Measurements from ENCODE around the gene WDR45B. TPM values are rescaled to one million over a fixed set of nuclear protein-coding genes. Genes with fewer than 3 reads are reported as not detected.

Gene WDR45B
- total and polyA plus RNA-seq, 2 donors (not counting 3 experiments of a cell fraction or from before 2014, with no cell fraction given) = 62.0 to 76.7 TPM

GRCh38 chr17:82647593-82648164, 565 bp downstream of the WDR45B start:
- H2AFZ ChIP-seq (ENCODE audit: low read depth, low read length) = no peak overlapping the region
- no peak for FAIRE-seq
- H4K20me1 ChIP-seq (replicated peaks; ENCODE audit: control insufficient read depth, extremely low read depth, insufficient read depth, low read length) = peaks cover 2% of the 10 kb centered on the region
- peak overlapping the region; percentile 71 for H3K27ac ChIP-seq (ENCODE audit: insufficient read depth, low read depth, low read length)
- DNase-seq (ENCODE audit: low read depth, low spot score) = peak; percentile 20
- intact Hi-C loops (cut with micrococcal nuclease) (no loop called here), dilution Hi-C loops (cut with MboI; ENCODE audit: extremely low pct_ligation_motif_present, low sequenced_read_pairs) (no loop called here)
- peak overlapping the region; percentile 92 for H3K9ac ChIP-seq (replicated peaks; ENCODE audit: extremely low read depth, insufficient read depth, low read length)
- TSS peak; percentile 23 for BruUV-seq (replicated peaks)
- TF ChIP-seq CTCF (IDR thresholded peaks at IDR 0.05; ENCODE audit: extremely low read depth in 1 of 2, insufficient read depth in 1 of 2, low read depth in 1 of 2, low read length in 2 of 2) (peak in 1 of 2 donors; percentile 31), EZH2 (IDR thresholded peaks at IDR 0.05; ENCODE audit: borderline replicate concordance, low read depth, low read length, severe bottlenecking) (no peak)
- POLR2A ChIA-PET = no interaction called here
- H3K36me3 ChIP-seq (ENCODE audit: control insufficient read depth in 2 of 2, extremely low read depth in 1 of 2, insufficient read depth in 2 of 2, low read length in 2 of 2) = peaks cover under 1 to 13% of the 10 kb centered on the region in 2 experiments
- H3K4me3 ChIP-seq (replicated peaks in 1 of 3; ENCODE audit: insufficient read depth in 1 of 3, low read depth in 1 of 3, low read length in 3 of 3) = peak overlapping the region; percentile 14 to 100 (median 49)
- CTCF ChIA-PET = no interaction called here
- H3K4me1 ChIP-seq (ENCODE audit: control insufficient read depth, extremely low read depth, insufficient read depth, low read length) = peaks cover 6% of the 10 kb centered on the region
- no peaks in the 10 kb centered on the region for H3K9me1 ChIP-seq (replicated peaks; ENCODE audit: control insufficient read depth, extremely low read depth, insufficient read depth, low read length)
- H3K4me2 ChIP-seq (ENCODE audit: insufficient read depth, low read length) = peak overlapping the region; percentile 33
- no peaks in the 10 kb centered on the region for H3K9me3 ChIP-seq (replicated peaks; ENCODE audit: control insufficient read depth, insufficient read depth, low read length)
- peaks cover 48% of the 10 kb centered on the region for H3K79me2 ChIP-seq (ENCODE audit: control insufficient read depth, insufficient read depth, low read length)
- no peaks in the 10 kb centered on the region for H3K27me3 ChIP-seq (ENCODE audit: control insufficient read depth in 2 of 2, insufficient read depth in 2 of 2, low read length in 2 of 2)

- DNase-seq (ENCODE audit: low read depth, low spot score) (no peak), FAIRE-seq (no peak)
- TF ChIP-seq FOS (IDR thresholded peaks at IDR 0.05; ENCODE audit: borderline replicate concordance, insufficient read depth, low read length) = no peak
- no peak for TF ChIP-seq POLR2A (IDR thresholded peaks at IDR 0.05; ENCODE audit: low read depth, low read length)
- TF ChIP-seq CTCF (IDR thresholded peaks at IDR 0.05; ENCODE audit: extremely low read depth in 1 of 2, insufficient read depth in 1 of 2, low read depth in 1 of 2, low read length in 2 of 2) = no peak
- no peak for TF ChIP-seq POLR2AphosphoS5 (IDR thresholded peaks at IDR 0.05; ENCODE audit: insufficient read depth, low read depth, low read length)
- no peak for TF ChIP-seq MAX (IDR thresholded peaks at IDR 0.05; ENCODE audit: insufficient read depth, insufficient read length)
- no peak for TF ChIP-seq JUN (IDR thresholded peaks at IDR 0.05; ENCODE audit: borderline replicate concordance, insufficient read depth, insufficient read length, low read depth)
- no peak for TF ChIP-seq MYC (IDR thresholded peaks at IDR 0.05; ENCODE audit: low read depth, low read length)
- no peak for TF ChIP-seq EZH2 (IDR thresholded peaks at IDR 0.05; ENCODE audit: borderline replicate concordance, low read depth, low read length, severe bottlenecking)
- TF ChIP-seq GATA2 (IDR thresholded peaks at IDR 0.05; ENCODE audit: insufficient read depth, insufficient read length, low read depth, low read length) = no peak
- POLR2A ChIA-PET = no interaction called here
- H3K9me3 ChIP-seq (replicated peaks; ENCODE audit: control insufficient read depth, insufficient read depth, low read length) = no peaks in the 10 kb centered on the region
- intact Hi-C loops (cut with micrococcal nuclease) = no loop called here
- peaks cover 6% of the 10 kb centered on the region for H3K4me1 ChIP-seq (ENCODE audit: control insufficient read depth, extremely low read depth, insufficient read depth, low read length)
- H3K36me3 ChIP-seq (ENCODE audit: control insufficient read depth in 2 of 2, extremely low read depth in 1 of 2, insufficient read depth in 2 of 2, low read length in 2 of 2) = peaks cover 8 to 24% of the 10 kb centered on the region in 2 experiments
- BruUV-seq (replicated peaks) = no TSS peak
- H4K20me1 ChIP-seq (replicated peaks; ENCODE audit: control insufficient read depth, extremely low read depth, insufficient read depth, low read length) = peaks cover 2% of the 10 kb centered on the region
- H3K79me2 ChIP-seq (ENCODE audit: control insufficient read depth, insufficient read depth, low read length) = peaks cover 62% of the 10 kb centered on the region
- no peaks in the 10 kb centered on the region for H3K27me3 ChIP-seq (ENCODE audit: control insufficient read depth in 2 of 2, insufficient read depth in 2 of 2, low read length in 2 of 2)
- dilution Hi-C loops (cut with MboI; ENCODE audit: extremely low pct_ligation_motif_present, low sequenced_read_pairs) = no loop called here
- no peaks in the 10 kb centered on the region for H3K9me1 ChIP-seq (replicated peaks; ENCODE audit: control insufficient read depth, extremely low read depth, insufficient read depth, low read length)
- H3K9ac ChIP-seq (replicated peaks; ENCODE audit: extremely low read depth, insufficient read depth, low read length) = no peak overlapping the region
- H3K4me3 ChIP-seq (replicated peaks in 1 of 3; ENCODE audit: insufficient read depth in 1 of 3, low read depth in 1 of 3, low read length in 3 of 3) = no peak overlapping the region
- CTCF ChIA-PET = no interaction called here
- no peak overlapping the region for H3K27ac ChIP-seq (ENCODE audit: insufficient read depth, low read depth, low read length)
- no peak overlapping the region for H2AFZ ChIP-seq (ENCODE audit: low read depth, low read length)
- no peak overlapping the region for H3K4me2 ChIP-seq (ENCODE audit: insufficient read depth, low read length)
Observed at GRCh38 chr17:82645516-82645915, 2.7 kb downstream of the WDR45B start.
